Measurements from ENCODE around the gene FOXN1. TPM values are rescaled to one million over a fixed set of nuclear protein-coding genes. Genes with fewer than 3 reads are reported as not detected.

FOXN1 gene
- total RNA-seq, 1 donor from 2014 or later, result 0.07 TPM

DNA sequence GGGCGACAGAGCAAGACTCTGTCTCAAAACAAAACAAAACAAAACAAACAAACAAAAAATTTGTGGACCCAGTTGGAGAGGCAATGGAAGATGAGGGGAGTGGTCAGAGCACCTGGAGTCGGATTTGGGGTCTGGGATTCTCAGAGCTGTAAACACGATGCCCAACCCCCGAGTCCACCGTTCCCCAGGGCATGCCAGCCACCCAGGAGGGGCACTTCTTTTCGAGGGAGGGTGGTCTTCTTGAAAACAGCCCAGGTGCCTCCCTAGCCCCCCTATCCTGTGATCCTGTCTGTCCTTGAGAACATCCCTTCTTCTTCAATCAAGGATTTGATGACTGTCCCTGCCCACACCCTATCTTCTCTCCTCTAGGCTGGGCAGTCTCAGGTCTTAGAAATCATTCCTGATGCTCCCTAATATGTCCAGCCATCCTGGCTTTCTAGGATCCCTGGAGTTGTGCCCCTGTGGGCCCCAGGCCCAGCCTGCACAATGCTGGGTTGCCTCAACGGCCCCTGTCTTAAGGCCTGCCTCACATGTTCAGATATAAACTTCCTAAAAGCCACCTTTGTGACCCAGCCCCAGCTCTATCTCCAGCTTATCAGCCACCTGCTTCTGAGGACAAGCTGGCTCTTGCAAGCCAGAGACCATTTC is 35.8 kb upstream of the FOXN1 start:
- DNase-seq (ENCODE audit: low spot score, unreplicated experiment), result no peak
- TF ChIP-seq, protein P1, sequence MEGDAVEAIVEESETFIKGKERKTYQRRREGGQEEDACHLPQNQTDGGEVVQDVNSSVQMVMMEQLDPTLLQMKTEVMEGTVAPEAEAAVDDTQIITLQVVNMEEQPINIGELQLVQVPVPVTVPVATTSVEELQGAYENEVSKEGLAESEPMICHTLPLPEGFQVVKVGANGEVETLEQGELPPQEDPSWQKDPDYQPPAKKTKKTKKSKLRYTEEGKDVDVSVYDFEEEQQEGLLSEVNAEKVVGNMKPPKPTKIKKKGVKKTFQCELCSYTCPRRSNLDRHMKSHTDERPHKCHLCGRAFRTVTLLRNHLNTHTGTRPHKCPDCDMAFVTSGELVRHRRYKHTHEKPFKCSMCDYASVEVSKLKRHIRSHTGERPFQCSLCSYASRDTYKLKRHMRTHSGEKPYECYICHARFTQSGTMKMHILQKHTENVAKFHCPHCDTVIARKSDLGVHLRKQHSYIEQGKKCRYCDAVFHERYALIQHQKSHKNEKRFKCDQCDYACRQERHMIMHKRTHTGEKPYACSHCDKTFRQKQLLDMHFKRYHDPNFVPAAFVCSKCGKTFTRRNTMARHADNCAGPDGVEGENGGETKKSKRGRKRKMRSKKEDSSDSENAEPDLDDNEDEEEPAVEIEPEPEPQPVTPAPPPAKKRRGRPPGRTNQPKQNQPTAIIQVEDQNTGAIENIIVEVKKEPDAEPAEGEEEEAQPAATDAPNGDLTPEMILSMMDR (IDR thresholded peaks at IDR 0.05; ENCODE audit: unreplicated experiment), result no peak
- H3K4me1 Mint-ChIP-seq (ENCODE audit: low read depth), result peaks cover 60% of the 10 kb centered on the region
- no peak overlapping the region for H3K4me3 Mint-ChIP-seq (ENCODE audit: low read depth)
- no peaks in the 10 kb centered on the region for H3K36me3 Mint-ChIP-seq (ENCODE audit: insufficient read depth)
- no peaks in the 10 kb centered on the region for H3K9me3 Mint-ChIP-seq (ENCODE audit: low read depth)
- H3K27ac Mint-ChIP-seq, result peak overlapping the region; percentile 68
- H3K27me3 Mint-ChIP-seq, result no peaks in the 10 kb centered on the region

DNA sequence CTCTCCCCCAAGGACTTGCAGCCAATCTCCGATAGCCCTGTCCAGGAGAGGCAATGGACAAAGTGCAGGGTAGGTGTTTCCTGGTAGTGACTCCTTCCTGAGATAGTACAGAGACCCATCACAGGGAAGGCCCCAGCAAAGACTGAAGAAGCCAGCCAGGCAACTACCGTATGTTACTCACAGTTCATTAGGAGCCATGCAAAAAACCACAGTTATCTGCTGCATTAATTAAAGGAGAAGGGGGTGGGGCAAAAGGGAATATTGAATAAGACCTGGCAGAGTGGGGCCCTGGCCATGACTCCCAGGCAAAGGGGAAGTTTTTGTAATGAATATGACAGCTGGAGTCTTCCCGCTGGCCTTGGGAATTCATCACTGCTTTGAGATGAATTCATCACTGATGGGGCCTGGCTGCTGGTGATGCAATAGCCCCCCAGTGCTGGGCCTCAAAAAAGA is 35.2 kb upstream of the FOXN1 start:
- Mint-ChIP-seq H3K36me3 (ENCODE audit: insufficient read depth) (no peaks in the 10 kb centered on the region), H3K4me3 (ENCODE audit: low read depth) (no peak overlapping the region), H3K4me1 (ENCODE audit: low read depth) (peaks cover 60% of the 10 kb centered on the region), H3K27ac (peak overlapping the region; percentile 68), H3K27me3 (no peaks in the 10 kb centered on the region), H3K9me3 (ENCODE audit: low read depth) (no peaks in the 10 kb centered on the region)
- no peak for DNase-seq (ENCODE audit: low spot score, unreplicated experiment)
- TF ChIP-seq, protein P1 (IDR thresholded peaks at IDR 0.05; ENCODE audit: unreplicated experiment), result no peak

DNA sequence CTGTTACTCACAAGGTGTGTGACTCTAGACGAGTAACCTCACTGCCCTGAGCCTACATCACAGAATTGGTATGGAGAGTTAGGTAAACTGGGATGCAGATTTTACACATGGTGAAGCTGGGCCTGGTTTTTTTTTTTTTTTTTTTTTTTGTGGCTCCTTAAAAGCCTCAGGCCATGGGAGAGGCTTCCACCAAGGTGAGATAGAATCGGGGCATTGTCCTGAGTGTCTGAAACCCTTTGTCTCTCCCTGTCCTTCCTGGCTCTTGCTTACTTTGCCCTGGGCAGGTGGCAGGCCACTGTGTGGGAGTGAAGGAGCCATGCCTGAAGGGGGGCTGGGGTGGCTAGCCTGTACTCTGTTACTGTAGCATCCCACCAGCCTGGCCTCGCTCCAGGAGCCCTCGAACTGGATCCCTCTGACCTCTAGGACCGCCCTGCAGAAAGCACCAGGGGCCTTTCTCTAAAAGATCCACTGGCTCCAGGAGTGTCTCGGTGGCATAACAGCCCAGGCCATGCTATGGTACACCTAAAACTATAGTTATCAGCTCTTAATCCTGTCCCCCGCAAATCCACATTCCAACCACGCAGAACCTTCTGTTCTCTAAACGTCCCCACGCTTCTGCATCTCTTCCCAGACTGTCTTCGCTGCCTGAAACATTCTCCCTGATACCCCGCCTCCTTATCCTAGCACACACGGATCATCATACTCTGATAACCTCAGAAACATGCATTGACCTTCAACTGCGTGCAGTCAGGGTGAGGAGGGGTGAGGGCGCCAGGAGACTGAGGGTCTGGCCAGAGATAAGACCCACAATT is 34.4 kb upstream of the FOXN1 start:
- no peaks in the 10 kb centered on the region for H3K9me3 Mint-ChIP-seq (ENCODE audit: low read depth)
- no peaks in the 10 kb centered on the region for H3K27me3 Mint-ChIP-seq
- TF ChIP-seq, protein P1 (IDR thresholded peaks at IDR 0.05; ENCODE audit: unreplicated experiment), result no peak
- peak overlapping the region; percentile 53 for H3K27ac Mint-ChIP-seq
- peaks cover 59% of the 10 kb centered on the region for H3K4me1 Mint-ChIP-seq (ENCODE audit: low read depth)
- no peak overlapping the region for H3K4me3 Mint-ChIP-seq (ENCODE audit: low read depth)
- H3K36me3 Mint-ChIP-seq (ENCODE audit: insufficient read depth), result no peaks in the 10 kb centered on the region
- no peak for DNase-seq (ENCODE audit: low spot score, unreplicated experiment)

DNA sequence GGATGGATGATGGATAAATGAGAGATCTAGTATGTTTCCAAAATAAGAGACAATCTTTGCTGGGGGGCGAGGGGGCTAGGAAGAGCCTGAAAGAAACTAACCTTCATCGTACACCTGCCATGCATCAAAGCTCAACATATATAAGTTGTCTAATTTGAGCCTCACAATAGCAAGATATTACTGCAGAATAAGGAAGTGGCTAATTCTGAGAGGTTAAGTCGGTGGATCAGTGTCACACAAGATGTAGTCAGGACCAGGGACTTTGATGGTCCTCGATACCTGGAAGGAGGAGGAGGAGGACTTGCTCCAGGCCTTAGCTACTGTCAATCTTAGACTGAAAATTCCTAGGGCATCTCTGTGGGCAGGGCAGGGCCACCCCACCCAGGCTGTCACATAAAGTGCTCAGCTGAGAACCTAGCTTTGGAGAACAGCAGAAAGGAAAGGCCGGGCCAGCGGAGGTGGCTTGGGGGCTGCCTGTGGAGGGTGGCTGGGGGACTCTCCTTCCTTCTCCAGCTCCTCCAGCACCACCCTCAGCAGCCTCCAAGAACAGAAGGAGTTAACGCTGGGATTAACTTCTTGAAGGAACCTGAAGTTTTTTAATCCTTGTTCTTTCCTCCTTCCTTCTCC is 33.2 kb upstream of the FOXN1 start:
- Mint-ChIP-seq H3K4me3 (ENCODE audit: low read depth) (no peak overlapping the region), H3K27me3 (no peaks in the 10 kb centered on the region), H3K27ac (no peak overlapping the region), H3K36me3 (ENCODE audit: insufficient read depth) (no peaks in the 10 kb centered on the region), H3K4me1 (ENCODE audit: low read depth) (peaks cover 49% of the 10 kb centered on the region), H3K9me3 (ENCODE audit: low read depth) (no peaks in the 10 kb centered on the region)
- no peak for DNase-seq (ENCODE audit: low spot score, unreplicated experiment)
- TF ChIP-seq, protein P1 (IDR thresholded peaks at IDR 0.05; ENCODE audit: unreplicated experiment), result no peak

DNA sequence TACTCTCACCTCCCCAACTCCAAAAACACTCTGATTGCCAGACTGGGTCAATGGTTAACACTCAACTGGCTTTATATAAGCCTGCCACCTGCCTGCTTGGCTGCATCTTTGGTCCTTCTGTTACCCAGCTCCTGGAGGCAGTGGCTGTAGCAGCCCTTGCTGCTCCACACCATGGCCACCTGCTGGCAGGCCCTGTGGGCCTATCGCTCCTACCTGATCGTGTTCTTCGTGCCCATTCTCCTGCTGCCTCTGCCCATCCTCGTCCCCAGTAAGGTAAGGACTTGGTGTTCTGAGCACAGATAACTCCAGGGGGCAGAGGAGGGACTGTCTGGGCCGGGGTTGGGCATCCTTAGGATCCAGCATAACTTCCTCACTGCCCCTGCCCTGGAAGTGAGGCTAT is 32.6 kb upstream of the FOXN1 start, which contains the start of gene SLC13A2:
Gene SLC13A2, plus strand, starts transcription at position 103 of the 400 bp plus-strand sequence. Its CDS starts 69 bp downstream, at position 172.
- Mint-ChIP-seq H3K36me3 (ENCODE audit: insufficient read depth) (no peaks in the 10 kb centered on the region), H3K27ac (no peak within 1 kb of the TSS), H3K9me3 (ENCODE audit: low read depth) (no peaks in the 10 kb centered on the region), H3K4me1 (ENCODE audit: low read depth) (peaks cover 49% of the 10 kb centered on the region), H3K4me3 (ENCODE audit: low read depth) (no peak within 1 kb of the TSS), H3K27me3 (no peaks in the 10 kb centered on the region)
- TF ChIP-seq, protein P1 (IDR thresholded peaks at IDR 0.05; ENCODE audit: unreplicated experiment), result peak; percentile 12
- no peak for DNase-seq (ENCODE audit: low spot score, unreplicated experiment)

Measured in progenitor cell of endocrine pancreas (in vitro differentiated cells).